Adrenal gland (tissue), 12 donors: ENCODE measurements around the gene CRISPLD2. TPM values are rescaled to one million over a fixed set of nuclear protein-coding genes. Genes with fewer than 3 reads are reported as not detected.
A peak's percentile ranks its signal among the peaks of the same experiment; 100 is the strongest.

Experiments
- DNase-seq, 7 donors: peaks; one replicate each; pipeline ENCODE4 v3.0.0-alpha.2; 2019 to 2020
- H3K27ac ChIP-seq, 5 donors: fragments of 200-600 bp; sonication (generic) in 4 of 5; 1 replicate in 3 of 5; 2 replicates in 2 of 5; pipeline versions ENCODE4 v1.5.1 to v1.8.0; 2016 to 2020; ENCODE audit warnings: mild to moderate bottlenecking in 1 of 5
- H3K27me3 ChIP-seq: fragments of 200-600 bp; 2 replicates; pipeline ENCODE4 v1.8.0; 2021
- H3K36me3 ChIP-seq, 2 donors: fragments of 200-600 bp; replicated peaks in 1 of 2; 1 replicate in 1 of 2; 2 replicates in 1 of 2; pipeline versions ENCODE4 v1.5.1 to v1.8.0; 2018 to 2022
- H3K4me1 ChIP-seq, 2 donors: fragments of 200-600 bp; replicated peaks in 1 of 2; 1 replicate in 1 of 2; 2 replicates in 1 of 2; pipeline versions ENCODE4 v1.5.1 to v1.8.0; 2018 to 2021
- H3K4me3 ChIP-seq, 4 donors: fragments of 200-600 bp; sonication (generic) in 3 of 4; one replicate each; pipeline ENCODE4 v1.5.1; 2016 to 2018
- H3K9me3 ChIP-seq, 3 donors: fragments of 200-600 bp; sonication (generic) in 1 of 3; replicated peaks in 1 of 3; 1 replicate in 2 of 3; 2 replicates in 1 of 3; pipeline versions ENCODE4 v1.5.1 to v1.8.0; 2016 to 2021
- POLR2A ChIP-seq, 2 donors: fragments of 450-650 bp; IDR thresholded peaks; one replicate each; pipeline ENCODE4 v1.6.1; 2017; ENCODE audit warnings: antibody characterized with exemption in 2 of 2, mild to moderate bottlenecking in 2 of 2, moderate library complexity in 1 of 2
- WGBS, 4 donors: extraction: QIAGEN DNeasy Blood & Tissue Kit in 2 of 4; methylation state at CpG; one replicate each; pipeline versions ENCODE4 v1.1.5 to v1.1.7; 2013 to 2017; 5-methylcytosine and 5-hydroxymethylcytosine counted together
- intact Hi-C, 2 donors: fragments of 100-400 bp; cut with DNase I; formaldehyde crosslinking; loops; one replicate each; pipeline versions ENCODE4 v1.14.1 to v1.15.0; 2022 to 2023
- polyA plus RNA-seq, 3 donors: library from polyadenylated mRNA; stranded (reverse); fragments of 200-250 nt in 2 of 3; fragments of 350-450 nt in 1 of 3; fragmentation: Illumina TruSeq in 1 of 3; extraction: RNeasy Lipid Tissue Mini Kit (QIAGEN cat#74804) in 1 of 3; gene quantifications; one replicate each; pipeline ENCODE4 v1.2.3, GENCODE V29; 2013 to 2014
- total RNA-seq, 9 donors: library from RNA; depleted of rRNA in 4 of 9; stranded (reverse); fragments of >200 nt in 4 of 9; fragments of 120-200 nt in 1 of 9; fragmentation: NEBNext Ultra II Directional in 1 of 9; extraction: Animal tissue kit (Norgen Biotek cat#: 25700) in 1 of 9; gene quantifications; one replicate each; pipeline versions ENCODE4 v1.1.0 to v1.2.4, GENCODE V29; 2013 to 2023
- TF ChIP-seq, protein P1 (sequence below), 6 experiments: fragments of 450-650 bp in 4 of 6; fragments of 200-600 bp in 2 of 6; sonication (generic) in 1 of 6; IDR thresholded peaks; 1 replicate in 5 of 6; 2 replicates in 1 of 6; pipeline versions ENCODE4 v1.5.1 to v1.8.0; 2016 to 2021; ENCODE audit warnings: antibody characterized with exemption in 6 of 6, mild to moderate bottlenecking in 2 of 6, moderate library complexity in 1 of 6
- donor health status: healthy with polysubstance abuse.
- donor health status: Bipolar disorder and iron deficiency.
- donor health status: DM: yes; HTN: yes; CAD: no.
- donor health status: DM: no; HTN: no; CAD: no.
- donor health status: DM: no; HTN: no; CAD: no.
- donor health status: DM: yes; HTN: yes; CAD: no.

The CRISPLD2 gene
- total and polyA plus RNA-seq, 12 donors: 2.1 to 362 (median 57.5) TPM

- intact Hi-C loops: no loop called here
- Histone ChIP-seq H3K27me3 (no peaks in the 10 kb centered on the region), H3K36me3 (no peaks in the 10 kb centered on the region), H3K27ac (peak overlapping the region in 1 of 5 donors; percentile 68), H3K4me3 (no peak overlapping the region), H3K9me3 (no peaks in the 10 kb centered on the region), H3K4me1 (no peaks in the 10 kb centered on the region)
- 73 to 84% (median 77%) methylated on average over 15 to 17 of the region's 17 CpGs for WGBS, 4 donors
- TF ChIP-seq, protein P1, sequence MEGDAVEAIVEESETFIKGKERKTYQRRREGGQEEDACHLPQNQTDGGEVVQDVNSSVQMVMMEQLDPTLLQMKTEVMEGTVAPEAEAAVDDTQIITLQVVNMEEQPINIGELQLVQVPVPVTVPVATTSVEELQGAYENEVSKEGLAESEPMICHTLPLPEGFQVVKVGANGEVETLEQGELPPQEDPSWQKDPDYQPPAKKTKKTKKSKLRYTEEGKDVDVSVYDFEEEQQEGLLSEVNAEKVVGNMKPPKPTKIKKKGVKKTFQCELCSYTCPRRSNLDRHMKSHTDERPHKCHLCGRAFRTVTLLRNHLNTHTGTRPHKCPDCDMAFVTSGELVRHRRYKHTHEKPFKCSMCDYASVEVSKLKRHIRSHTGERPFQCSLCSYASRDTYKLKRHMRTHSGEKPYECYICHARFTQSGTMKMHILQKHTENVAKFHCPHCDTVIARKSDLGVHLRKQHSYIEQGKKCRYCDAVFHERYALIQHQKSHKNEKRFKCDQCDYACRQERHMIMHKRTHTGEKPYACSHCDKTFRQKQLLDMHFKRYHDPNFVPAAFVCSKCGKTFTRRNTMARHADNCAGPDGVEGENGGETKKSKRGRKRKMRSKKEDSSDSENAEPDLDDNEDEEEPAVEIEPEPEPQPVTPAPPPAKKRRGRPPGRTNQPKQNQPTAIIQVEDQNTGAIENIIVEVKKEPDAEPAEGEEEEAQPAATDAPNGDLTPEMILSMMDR (IDR thresholded peaks at IDR 0.05): no peak
- no peak for TF ChIP-seq POLR2A (IDR thresholded peaks at IDR 0.05)
- DNase-seq: no peak
Observed at GRCh38 chr16:84810518-84811273, 9.1 kb upstream of the CRISPLD2 start.

DNA sequence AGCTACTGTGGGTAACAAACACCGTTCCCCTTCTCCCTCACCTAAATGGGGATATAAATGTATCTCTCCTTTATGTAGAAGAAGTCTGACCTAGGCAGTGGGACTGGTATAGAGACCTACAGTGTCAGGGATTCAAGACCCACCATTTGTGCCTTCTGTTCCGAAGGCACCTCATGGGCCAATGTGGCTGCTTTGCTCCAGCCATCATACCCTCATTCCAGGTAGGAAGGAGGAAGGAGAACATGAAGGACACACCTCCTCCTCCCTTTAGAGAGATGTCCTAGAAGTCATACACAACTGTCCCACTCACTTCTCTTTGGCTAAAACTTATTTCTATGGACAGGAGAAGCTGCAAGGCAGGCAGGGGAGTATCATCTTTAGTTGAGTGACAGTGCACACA, 8.3 kb upstream of the CRISPLD2 start:
- no peaks in the 10 kb centered on the region for H3K27me3 ChIP-seq
- DNase-seq: no peak
- no peaks in the 10 kb centered on the region for H3K4me1 ChIP-seq
- WGBS, 4 donors: 92 to 100% (median 95%) methylated on average over 2 of the region's 2 CpGs
- no peak overlapping the region for H3K4me3 ChIP-seq
- no peak for TF ChIP-seq POLR2A (IDR thresholded peaks at IDR 0.05)
- TF ChIP-seq, protein P1 (IDR thresholded peaks at IDR 0.05): no peak
- H3K27ac ChIP-seq: peak overlapping the region in 1 of 5 donors; percentile 68
- H3K9me3 ChIP-seq: no peaks in the 10 kb centered on the region
- H3K36me3 ChIP-seq: no peaks in the 10 kb centered on the region
- intact Hi-C loops: no loop called here

DNA sequence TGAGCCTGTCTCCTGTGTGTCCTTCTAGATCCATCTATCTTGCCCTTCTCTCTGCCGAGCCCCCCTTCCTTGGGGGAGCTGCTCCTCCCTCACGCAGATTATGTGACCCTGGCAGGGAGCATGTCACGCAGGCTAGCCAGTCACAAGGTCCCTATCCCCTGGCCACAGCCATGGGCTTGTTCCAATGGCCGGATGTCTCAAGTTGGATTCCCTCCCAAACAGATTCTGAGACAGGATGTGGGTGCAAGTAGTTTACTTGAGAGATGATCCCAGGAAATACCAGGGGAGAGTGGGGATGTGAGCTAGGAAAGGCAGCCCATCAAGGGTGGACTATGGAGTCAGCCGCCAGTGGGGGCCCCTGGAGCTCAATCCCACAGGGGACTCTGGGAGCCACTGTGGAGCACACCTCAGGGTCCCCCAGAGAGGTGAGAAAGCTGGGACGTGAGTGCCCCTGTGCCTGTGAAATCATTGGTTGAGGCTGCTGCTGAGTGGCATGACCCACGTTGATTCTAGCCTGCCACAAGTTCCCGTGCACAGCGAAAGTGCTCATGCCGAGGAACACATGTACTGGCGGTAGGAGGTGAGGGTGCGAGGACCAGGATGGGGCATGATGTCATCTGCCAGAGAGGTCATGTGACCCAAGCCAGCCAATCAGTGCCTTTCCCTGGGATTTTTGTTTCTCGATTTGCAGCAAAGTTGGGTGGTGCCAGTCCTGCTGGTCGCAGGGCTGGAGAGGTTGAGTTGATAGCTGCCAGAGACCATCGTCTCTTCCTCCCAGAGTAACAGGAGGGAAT, 6.4 kb upstream of the CRISPLD2 start:
- intact Hi-C loops: no loop called here
- DNase-seq: no peak
- H3K36me3 ChIP-seq: no peaks in the 10 kb centered on the region
- TF ChIP-seq, protein P1 (IDR thresholded peaks at IDR 0.05): no peak
- H3K9me3 ChIP-seq: no peaks in the 10 kb centered on the region
- H3K27me3 ChIP-seq: no peaks in the 10 kb centered on the region
- no peak overlapping the region for H3K27ac ChIP-seq
- 66 to 72% (median 69%) methylated on average over 11 to 15 of the region's 15 CpGs for WGBS, 4 donors
- H3K4me1 ChIP-seq: no peaks in the 10 kb centered on the region
- H3K4me3 ChIP-seq: no peak overlapping the region

- Histone ChIP-seq H3K27me3 (no peaks in the 10 kb centered on the region), H3K4me3 (no peak overlapping the region), H3K36me3 (no peaks in the 10 kb centered on the region), H3K27ac (no peak overlapping the region), H3K4me1 (peaks cover 0 to 11% of the 10 kb centered on the region in 2 donors), H3K9me3 (no peaks in the 10 kb centered on the region)
- 54 to 85% (median 68%) methylated on average over 6 to 7 of the region's 7 CpGs for whole genome bisulfite sequencing, 4 donors
- TF ChIP-seq, protein P1 (IDR thresholded peaks at IDR 0.05): no peak
- no peak for TF ChIP-seq POLR2A (IDR thresholded peaks at IDR 0.05)
- no peak for DNase-seq
- intact Hi-C loops: no loop called here
Observed at GRCh38 chr16:84815462-84815861, 4.3 kb upstream of the CRISPLD2 start.
